Lower leg skin (tissue), 3 donors: ENCODE data around the gene BZW1.

Experiments used
- POLR2A ChIP-seq, 2 donors: fragments of 450-650 bp; IDR thresholded peaks; one replicate each; pipeline ENCODE4 v1.6.1; 2016 to 2017; ENCODE audit warnings: antibody characterized with exemption in 2 of 2, mild to moderate bottlenecking in 1 of 2, moderate library complexity in 1 of 2
- TF ChIP-seq, protein P1 (sequence below), 3 donors: fragments of 450-650 bp; IDR thresholded peaks; one replicate each; pipeline ENCODE4 v1.5.1; 2016; ENCODE audit warnings: antibody characterized with exemption in 3 of 3, mild to moderate bottlenecking in 3 of 3, moderate library complexity in 2 of 3

DNA sequence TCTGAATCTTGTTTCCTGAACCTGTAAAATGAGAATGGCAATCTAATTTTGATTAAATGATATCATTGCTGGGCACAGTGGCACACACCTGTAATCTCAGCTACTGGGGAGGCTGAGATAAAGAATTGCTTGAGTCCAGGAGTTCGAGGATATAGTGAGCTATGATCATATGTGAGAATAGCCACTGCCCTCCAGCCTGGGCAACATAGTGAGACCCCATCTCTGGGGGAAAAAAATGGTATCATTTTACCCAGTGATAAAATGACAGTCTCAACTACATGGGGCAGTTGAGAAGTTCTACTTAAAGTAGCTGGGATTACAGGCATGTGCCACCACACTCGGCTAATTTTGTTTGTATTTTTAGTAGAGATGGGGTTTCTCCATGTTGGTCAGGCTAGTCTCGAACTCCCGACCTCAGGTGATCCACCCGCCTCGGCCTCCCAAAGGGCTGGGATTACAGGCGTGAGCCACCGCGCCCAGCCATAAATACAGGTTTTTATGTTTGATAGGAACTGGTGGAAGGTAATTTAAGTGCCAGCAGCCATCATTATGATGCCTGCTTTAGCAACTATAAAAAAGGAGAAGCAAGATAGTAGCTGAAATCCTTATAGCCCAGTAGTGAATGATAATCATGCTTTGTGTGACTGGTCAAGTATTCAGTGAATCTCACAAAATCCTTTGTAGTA is 17.0 kb downstream of the BZW1 start:
- TF ChIP-seq, protein P1, sequence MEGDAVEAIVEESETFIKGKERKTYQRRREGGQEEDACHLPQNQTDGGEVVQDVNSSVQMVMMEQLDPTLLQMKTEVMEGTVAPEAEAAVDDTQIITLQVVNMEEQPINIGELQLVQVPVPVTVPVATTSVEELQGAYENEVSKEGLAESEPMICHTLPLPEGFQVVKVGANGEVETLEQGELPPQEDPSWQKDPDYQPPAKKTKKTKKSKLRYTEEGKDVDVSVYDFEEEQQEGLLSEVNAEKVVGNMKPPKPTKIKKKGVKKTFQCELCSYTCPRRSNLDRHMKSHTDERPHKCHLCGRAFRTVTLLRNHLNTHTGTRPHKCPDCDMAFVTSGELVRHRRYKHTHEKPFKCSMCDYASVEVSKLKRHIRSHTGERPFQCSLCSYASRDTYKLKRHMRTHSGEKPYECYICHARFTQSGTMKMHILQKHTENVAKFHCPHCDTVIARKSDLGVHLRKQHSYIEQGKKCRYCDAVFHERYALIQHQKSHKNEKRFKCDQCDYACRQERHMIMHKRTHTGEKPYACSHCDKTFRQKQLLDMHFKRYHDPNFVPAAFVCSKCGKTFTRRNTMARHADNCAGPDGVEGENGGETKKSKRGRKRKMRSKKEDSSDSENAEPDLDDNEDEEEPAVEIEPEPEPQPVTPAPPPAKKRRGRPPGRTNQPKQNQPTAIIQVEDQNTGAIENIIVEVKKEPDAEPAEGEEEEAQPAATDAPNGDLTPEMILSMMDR (IDR thresholded peaks at IDR 0.05), result no peak
- TF ChIP-seq POLR2A (IDR thresholded peaks at IDR 0.05), result no peak
